SKM-1 (cell line): Measurements from ENCODE around the gene ACOX1.

Experiments used
- DNase-seq: peaks from one replicate; lab custom pipeline; 2025; ENCODE audit not compliant: unreplicated experiment; lab: John Stamatoyannopoulos, UW

ACOX1 gene

DNA sequence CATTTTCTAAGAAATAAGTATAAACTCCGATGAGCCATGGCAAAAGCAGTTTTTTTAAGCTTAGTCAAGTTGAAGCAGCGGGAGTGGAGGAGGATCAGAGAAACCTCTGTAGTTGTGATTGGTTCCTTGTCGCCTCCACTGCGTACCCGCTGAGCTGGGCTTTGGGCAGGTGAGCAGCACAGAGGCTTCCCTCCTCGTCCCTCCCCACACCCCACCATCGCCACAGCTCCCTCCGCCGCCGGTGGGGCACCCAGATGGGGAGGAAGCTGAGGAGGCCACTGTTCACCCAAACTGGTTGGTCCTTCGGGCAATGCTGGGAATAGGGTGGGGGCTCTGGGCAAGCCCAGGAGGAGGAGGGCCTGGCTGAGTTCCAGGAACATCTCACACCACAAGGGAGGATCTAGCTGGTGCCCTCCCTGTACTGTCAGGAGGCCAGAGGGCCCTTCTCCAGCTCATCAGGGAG lies 69.1 kb downstream of the ACOX1 start:
- DNase-seq, result no peak

GRCh38 chr17:75909051-75909811 lies 69.7 kb downstream of the ACOX1 start:
- no peak for DNase-seq

- no peak for DNase-seq
Measured at GRCh38 chr17:75908201-75908600, 70.8 kb downstream of the ACOX1 start.

- DNase-seq, result no peak
Measured at GRCh38 chr17:75906143-75906884, 72.7 kb downstream of the ACOX1 start.

GRCh38 chr17:75904749-75905521 lies 74.0 kb downstream of the ACOX1 start, which contains the start of gene MRPL38:
TSS of gene MRPL38 (minus strand) at chr17:75904884. CDS start at chr17:75904875, 9 bp downstream.
- peak; percentile 90 for DNase-seq

GRCh38 chr17:75902406-75902805 lies 76.6 kb downstream of the ACOX1 start:
- DNase-seq, result no peak

DNA sequence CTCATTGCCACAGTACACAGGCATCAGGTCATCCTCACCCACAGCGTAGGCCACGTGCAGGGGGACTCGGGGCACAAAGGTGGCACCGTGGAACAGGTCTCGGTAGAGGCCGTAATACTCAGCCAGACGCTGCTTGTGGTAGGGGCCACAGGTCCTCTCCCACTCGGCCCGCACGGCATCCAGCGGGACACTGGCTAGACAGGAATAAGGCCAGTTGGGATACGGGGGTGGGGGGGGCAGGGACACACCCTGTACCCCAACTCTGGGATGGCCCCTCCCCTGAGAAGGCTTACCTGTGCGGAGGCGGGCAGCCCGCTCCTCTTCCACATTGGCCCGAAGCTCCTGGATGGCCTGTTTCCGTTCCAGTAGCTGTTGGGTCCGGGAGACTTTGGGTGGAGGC lies 77.2 kb downstream of the ACOX1 start:
- DNase-seq, result no peak

DNA sequence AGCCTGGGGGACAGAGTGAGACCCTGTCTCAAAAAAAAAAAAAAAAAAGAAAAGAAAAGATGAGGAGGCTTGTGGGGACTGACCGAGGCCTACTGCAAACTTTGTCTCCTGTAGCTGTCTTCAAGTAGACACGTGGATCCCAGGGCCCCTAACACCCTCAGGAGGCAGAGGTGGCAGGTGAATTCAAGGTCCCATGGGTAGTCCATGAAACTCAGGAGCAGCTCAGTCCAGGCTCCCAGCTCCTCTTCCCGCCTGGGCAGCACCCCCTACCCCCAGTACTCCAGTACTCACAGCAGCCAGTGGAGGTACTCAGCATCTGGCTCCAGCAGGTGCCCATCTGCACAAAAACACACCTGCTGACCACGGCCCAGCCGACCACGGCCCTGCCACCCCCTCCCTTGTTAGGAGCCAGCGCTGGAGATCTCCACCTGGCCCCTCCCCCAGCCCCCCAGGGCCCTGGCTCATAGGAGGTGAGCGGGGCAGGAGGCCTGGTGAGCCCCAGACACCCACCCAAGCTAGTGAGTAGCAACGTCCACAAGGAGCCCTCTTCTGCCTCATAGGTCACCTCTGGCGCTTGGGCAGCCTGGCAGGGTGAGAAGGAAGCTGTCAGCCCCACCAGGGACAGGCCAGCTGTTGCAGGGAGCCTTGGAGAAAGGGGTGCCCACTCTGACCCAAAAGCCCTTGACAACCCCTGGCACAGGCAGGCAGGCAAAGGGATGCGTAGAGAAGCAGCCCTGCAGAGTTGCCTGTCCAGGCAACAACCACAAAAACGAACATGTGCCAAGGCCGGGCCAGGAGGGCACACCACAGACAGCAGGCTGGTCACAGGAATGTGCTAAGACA lies 78.1 kb downstream of the ACOX1 start:
- no peak for DNase-seq

DNA sequence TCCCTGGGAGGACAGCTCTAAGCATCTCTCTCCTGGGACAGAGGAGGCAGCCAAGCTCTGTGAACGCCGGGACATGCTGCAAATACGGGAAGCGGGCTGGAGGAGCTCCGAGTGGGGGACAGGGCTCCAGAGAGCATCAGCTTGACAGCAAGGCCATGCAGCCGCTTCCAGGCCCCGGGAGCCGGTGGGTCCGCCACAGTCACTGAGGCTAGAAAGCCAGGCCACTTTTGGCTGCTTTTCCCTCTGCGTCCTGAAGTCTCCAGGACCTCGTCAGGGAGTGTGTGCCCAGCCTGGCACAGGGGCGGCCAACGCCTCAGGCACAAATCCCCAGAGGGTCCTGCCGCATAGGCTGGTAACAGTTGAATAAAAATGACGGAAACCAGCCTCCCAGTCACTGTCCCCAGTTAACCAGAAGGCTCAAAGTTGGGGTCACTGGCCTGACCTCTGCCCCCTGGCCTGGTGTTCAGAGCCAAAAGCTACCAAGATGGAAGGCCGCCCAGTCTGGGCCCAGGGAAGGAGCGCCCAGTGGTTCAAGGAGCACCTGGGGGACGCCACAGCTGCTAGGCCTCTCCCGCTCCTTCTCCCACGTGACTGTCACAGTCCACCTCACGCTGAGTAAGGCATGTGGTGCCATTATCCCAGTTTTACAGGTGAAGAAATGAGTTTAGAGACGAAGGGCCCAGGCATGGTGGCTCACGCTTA lies 79.0 kb downstream of the ACOX1 start:
- no peak for DNase-seq

DNA sequence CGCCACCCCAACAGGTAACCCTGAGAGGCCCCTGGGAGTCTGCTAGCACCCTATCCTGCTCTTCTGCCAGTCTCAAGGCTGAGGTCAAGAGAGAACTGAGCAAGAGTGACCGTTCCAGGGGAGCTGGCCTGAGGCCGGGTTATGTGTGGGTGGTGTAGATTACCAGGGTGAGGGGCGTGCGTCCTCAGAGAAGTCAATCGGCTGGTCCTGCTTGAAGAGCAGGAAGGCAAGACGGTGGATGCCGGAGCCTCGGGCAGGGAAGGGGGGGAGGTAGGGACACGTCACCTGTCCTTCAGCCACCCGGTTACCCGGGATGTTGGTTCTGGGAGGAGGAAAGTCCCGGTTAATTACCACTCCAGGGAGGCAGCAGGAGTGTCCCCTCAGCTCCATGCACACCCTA lies 79.6 kb downstream of the ACOX1 start:
- DNase-seq, result no peak

GRCh38 chr17:75898791-75899190 lies 80.2 kb downstream of the ACOX1 start:
- no peak for DNase-seq

GRCh38 chr17:75898065-75898464 lies 80.9 kb downstream of the ACOX1 start:
- DNase-seq, result no peak

DNA sequence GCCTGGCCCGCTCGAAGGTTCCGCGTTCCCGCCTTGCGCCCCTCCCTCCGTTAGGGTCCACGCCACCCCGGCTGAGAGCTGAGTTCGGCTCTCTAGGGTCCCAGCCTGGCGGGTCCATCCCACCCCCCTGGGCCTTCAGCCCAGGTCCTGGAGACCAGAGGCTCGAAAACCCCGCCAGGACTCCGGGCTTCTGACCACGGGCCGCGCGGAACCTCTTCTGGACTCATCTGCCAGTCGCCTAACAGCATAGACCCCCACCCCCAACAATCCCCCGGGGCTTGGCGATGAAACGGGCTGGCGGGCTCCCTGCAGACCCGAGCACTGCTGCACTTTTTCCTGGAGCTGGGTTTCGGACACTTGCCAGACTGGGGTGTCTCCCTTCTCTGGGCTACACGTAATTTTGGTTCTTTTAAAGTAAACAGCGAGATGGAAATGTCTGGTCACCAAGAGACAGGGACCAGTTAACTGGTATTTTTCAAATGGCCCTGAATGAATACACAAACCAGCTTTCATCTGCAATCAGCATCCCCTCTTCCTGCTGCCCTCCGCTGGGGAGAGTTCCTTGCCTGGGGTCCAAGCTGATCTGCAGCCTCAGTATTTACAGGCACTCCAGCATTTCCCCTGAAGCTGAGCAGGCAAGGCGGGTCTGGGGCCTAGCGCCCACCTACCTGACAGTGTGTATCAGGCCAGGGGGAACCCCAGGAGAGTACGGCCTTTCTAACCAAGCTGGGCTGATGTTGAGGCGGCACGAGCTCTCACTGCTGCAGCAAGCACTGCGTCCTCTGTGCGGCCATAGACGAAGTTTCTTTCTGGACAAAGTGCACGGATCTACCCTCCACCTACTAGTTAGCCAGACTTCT lies 81.6 kb downstream of the ACOX1 start:
- no peak for DNase-seq

DNA sequence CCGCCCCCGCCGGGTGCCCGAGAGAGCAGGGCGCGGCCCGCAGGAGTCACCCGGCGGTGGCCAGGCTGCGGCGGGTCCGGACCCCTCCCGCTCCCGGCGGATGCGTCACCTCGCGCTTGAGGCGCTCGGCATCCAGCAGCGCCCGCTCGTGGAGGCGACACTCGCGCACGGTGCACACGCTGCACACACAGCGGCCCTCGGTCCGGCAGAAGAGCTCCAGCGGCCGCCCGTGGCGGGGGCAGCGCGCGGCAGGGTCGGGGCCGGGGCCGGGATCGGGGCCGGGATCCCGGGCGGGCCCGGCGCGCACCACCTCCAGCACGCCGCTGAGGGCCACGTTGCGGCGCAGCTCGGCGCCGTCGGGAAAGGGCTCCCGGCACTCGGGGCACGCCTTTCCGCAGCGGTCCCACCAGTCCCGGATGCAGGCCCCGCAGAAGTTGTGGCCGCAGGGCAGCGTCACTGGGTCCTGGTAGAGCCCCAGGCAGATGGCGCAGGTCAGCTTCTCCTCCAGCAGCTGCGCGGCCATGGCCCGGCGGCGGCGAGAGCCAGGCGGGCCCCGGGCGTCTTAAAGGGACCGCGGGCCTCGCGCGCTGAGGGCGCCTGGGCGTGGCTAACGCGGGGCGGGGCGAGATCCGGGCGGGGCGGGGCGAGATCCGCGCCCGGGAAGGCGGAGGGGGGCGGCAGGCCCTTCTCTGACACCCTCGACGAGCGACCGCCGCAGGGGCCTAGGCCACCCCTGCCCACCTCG lies 82.4 kb downstream of the ACOX1 start, which contains the start of gene TRIM65:
Gene TRIM65 (minus strand): TSS at position 537 of the 745 bp plus-strand sequence. CDS start 14 bp downstream, at position 523.
- DNase-seq, result peak; percentile 59

DNA sequence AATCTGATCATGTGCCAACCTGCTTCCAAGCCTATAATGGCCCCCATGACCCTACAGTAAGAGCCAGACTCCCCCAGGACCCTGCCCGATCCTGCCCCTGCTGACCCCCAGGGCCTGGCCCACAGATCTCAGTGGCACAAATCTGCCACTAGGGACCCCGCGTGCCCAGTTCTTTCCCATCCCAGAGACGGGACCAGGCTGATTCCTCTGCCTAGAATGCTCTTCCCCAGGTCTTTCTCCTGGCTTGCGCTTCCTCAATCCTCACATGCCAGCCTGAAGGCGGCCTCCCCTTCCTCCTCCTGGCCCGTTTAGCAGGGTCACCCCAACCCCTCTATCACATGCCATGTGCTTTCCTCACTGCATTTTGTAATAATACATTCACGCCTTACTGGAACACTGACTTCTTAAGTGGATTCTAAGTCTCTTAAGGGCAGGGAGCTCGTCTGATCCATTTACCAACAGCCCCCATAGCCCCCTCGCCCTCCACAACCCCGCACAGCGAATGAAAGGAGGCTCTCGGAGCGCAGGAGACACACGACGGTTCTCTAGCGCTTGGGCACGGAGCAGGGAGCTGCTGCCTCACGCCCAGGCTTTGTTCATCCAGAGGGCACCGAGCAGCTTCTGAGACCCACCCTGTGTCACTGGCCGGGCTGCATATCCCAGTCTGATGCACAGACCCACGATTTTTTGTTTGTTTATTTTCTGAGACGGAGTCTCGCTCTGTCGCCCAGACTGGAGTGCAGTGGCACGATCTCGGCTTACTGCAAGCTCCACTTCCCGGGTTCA lies 83.4 kb downstream of the ACOX1 start:
- DNase-seq, result no peak

DNA sequence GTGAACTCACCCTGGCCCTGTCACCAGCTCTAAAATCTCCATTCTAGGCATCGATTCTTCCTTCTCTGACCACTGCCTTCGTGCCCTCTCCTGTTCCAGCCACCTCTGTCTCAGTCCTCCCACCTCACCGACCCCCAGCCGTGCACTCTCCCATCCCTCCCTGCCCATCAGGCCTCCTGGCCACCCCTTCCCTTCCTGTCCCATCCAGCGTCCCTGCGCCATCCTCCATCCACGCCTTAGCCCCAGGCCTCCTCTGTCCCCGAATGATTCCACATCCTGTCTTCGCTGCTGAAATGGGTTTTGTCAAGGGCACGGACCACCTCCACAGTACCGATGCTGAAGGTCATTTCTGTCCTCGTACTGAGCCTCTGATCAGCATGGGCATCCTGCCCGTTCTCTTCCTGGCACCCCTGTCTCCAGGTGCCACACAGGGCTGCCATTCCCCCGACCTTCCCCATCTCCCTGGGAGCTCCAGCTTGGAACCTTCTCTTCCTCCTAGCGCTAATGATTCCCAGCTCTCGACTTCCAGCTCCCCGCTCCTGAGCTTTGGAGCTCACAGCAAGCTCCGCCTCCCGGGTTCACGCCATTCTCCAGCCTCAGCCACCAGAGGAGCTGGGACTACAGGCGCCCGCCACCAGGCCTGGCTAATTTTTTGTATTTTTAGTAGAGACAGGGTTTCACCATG lies 84.8 kb downstream of the ACOX1 start:
- no peak for DNase-seq
